K562 (cell line): Measurements from ENCODE around the gene RAB25. TPM values are rescaled to one million over a fixed set of nuclear protein-coding genes. Genes with fewer than 3 reads are reported as not detected.

Experiments
- CHD2 ChIP-seq: IDR thresholded peaks from 2 replicates; pipeline ENCODE4 v1.6.1; 2011; ENCODE audit warnings: low read depth, low read length
- DMBX1 ChIP-seq: fragments of 250-450 bp; sonication (Bioruptor Pico); IDR thresholded peaks from 2 replicates; pipeline ENCODE4 v1.8.0; 2022; ENCODE audit warnings: inconsistent platforms, mild to moderate bottlenecking, moderate library complexity, borderline replicate concordance
- ETV5 ChIP-seq: sonication (generic); formaldehyde crosslinking; IDR thresholded peaks from 2 replicates; pipeline ENCODE4 v1.4.0; 2020; ENCODE audit warnings: low read depth, mild to moderate bottlenecking, missing genetic modification reagents
- HMGN3 ChIP-seq: IDR thresholded peaks from 2 replicates; pipeline ENCODE4 v1.6.1; 2011; ENCODE audit warnings: borderline replicate concordance, low read depth, mild to moderate bottlenecking, mixed read lengths, low read length; ENCODE audit not compliant: insufficient read length; ENCODE audit errors: extremely low read depth
- ILF3 ChIP-seq: fragments of 450-650 bp; IDR thresholded peaks from 2 replicates; pipeline ENCODE4 v1.6.1; 2018; ENCODE audit warnings: antibody characterized with exemption, mild to moderate bottlenecking, moderate library complexity, borderline replicate concordance
- KDM5B ChIP-seq: fragments of 200-600 bp; sonication (generic); IDR thresholded peaks from 2 replicates; pipeline ENCODE4 v1.6.1; 2012; ENCODE audit warnings: low read depth, mild to moderate bottlenecking, moderate library complexity, low read length, control low read depth, inconsistent platforms; ENCODE audit not compliant: insufficient replicate concordance
- PHF8 ChIP-seq: fragments of 200-600 bp; sonication (generic); IDR thresholded peaks from 2 replicates; pipeline ENCODE4 v1.6.1; 2012; ENCODE audit warnings: mixed run types, mild to moderate bottlenecking, inconsistent platforms, low read length, moderate library complexity, borderline replicate concordance
- TAF1 ChIP-seq: IDR thresholded peaks from 2 replicates; pipeline ENCODE4 v1.6.1; 2011; ENCODE audit warnings: mild to moderate bottlenecking, low read length, moderate library complexity; ENCODE audit not compliant: insufficient read depth, control insufficient read depth, severe bottlenecking; ENCODE audit errors: extremely low read depth
- TCF3 ChIP-seq: sonication (generic); formaldehyde crosslinking; IDR thresholded peaks from 2 replicates; pipeline ENCODE4 v1.4.0; 2020; ENCODE audit warnings: mild to moderate bottlenecking, missing genetic modification reagents
- YY1 ChIP-seq, 3 experiments: IDR thresholded peaks; 2 replicates each; pipeline ENCODE4 v1.6.1; 2011; ENCODE audit warnings: low read length in 2 of 3, mild to moderate bottlenecking in 2 of 3, moderate library complexity in 2 of 3, borderline replicate concordance in 1 of 3, control low read depth in 1 of 3, low read depth in 1 of 3; ENCODE audit not compliant: insufficient read depth in 3 of 3, insufficient replicate concordance in 2 of 3, control insufficient read depth in 1 of 3, insufficient read length in 1 of 3; ENCODE audit errors: extremely low read depth in 1 of 3
- ZBTB7A ChIP-seq: IDR thresholded peaks from 2 replicates; pipeline ENCODE4 v1.6.1; 2011; ENCODE audit warnings: low read depth, mild to moderate bottlenecking, low read length, moderate library complexity, borderline replicate concordance; ENCODE audit not compliant: control insufficient read depth
- ZNF239 ChIP-seq: fragments of 250-450 bp; sonication (Bioruptor Pico); IDR thresholded peaks from 2 replicates; pipeline ENCODE4 v1.4.0; 2020; ENCODE audit warnings: mild to moderate bottlenecking
- ZNF764 ChIP-seq: fragments of 250-450 bp; sonication (Bioruptor Pico); IDR thresholded peaks from 2 replicates; pipeline ENCODE4 v1.4.0; 2020; ENCODE audit warnings: low read depth, mild to moderate bottlenecking, moderate library complexity
- ZNF766 ChIP-seq: fragments of 200-800 bp; sonication (Bioruptor generic); conservative IDR thresholded peaks from 2 replicates; pipeline ENCODE4 v1.6.1; 2016; ENCODE audit warnings: missing genetic modification characterization, missing compliant biosample characterization
- ZNF780A ChIP-seq: fragments of 250-450 bp; sonication (Bioruptor Pico); IDR thresholded peaks from 2 replicates; pipeline ENCODE4 v1.5.0; 2021; ENCODE audit warnings: mild to moderate bottlenecking
- polyA plus RNA-seq, 8 experiments: library from polyadenylated mRNA; depleted of rRNA in 4 of 8; stranded (reverse) in 5 of 8; unstranded in 3 of 8; fragments of >200 nt; fragmentation: Nextera tagmentation in 2 of 8; fragmentation: Illumina TruSeq in 1 of 8; extraction: Ambion mirVana in 2 of 8; extraction: Trizol in 1 of 8; gene quantifications; 2 replicates each; pipeline versions ENCODE4 v1.2.1 to v1.2.3, GENCODE V29; 2011 to 2014; ENCODE audit warnings: inconsistent platforms in 1 of 8, missing spikeins in 1 of 8
- total RNA-seq, 7 experiments: library from RNA; depleted of rRNA in 6 of 7; stranded (reverse); fragments of >200 nt in 6 of 7; fragmentation: Illumina TruSeq in 2 of 7; extraction: Trizol in 2 of 7; gene quantifications; 2 replicates each; pipeline versions ENCODE4 v1.2.1 to v1.2.3, GENCODE V29; 2011 to 2021; ENCODE audit warnings: low replicate concordance in 1 of 7
- TF ChIP-seq, protein P1 (sequence below): fragments of 450-650 bp; IDR thresholded peaks from 2 replicates; pipeline ENCODE4 v1.6.1; 2014; ENCODE audit warnings: low read depth, mild to moderate bottlenecking, moderate library complexity, borderline replicate concordance
- TF ChIP-seq, protein P2 (sequence below): fragments of 450-650 bp; IDR thresholded peaks from 2 replicates; pipeline ENCODE4 v1.7.1; 2018; ENCODE audit warnings: mild to moderate bottlenecking, low read depth; ENCODE audit not compliant: partially characterized antibody
- TF ChIP-seq, protein P3 (sequence below): IDR thresholded peaks from 2 replicates; pipeline ENCODE4 v1.6.1; 2011; ENCODE audit warnings: borderline replicate concordance, low read depth, mild to moderate bottlenecking, moderate library complexity, low read length; ENCODE audit not compliant: insufficient read depth, poor library complexity, severe bottlenecking

Gene RAB25
- total and polyA plus RNA-seq, 9 of the 15 experiments (the other 6 are each of a cell fraction or from before 2014, with no cell fraction given) = 0.10 to 0.27 (median 0.13) TPM; not detected in 6

DNA sequence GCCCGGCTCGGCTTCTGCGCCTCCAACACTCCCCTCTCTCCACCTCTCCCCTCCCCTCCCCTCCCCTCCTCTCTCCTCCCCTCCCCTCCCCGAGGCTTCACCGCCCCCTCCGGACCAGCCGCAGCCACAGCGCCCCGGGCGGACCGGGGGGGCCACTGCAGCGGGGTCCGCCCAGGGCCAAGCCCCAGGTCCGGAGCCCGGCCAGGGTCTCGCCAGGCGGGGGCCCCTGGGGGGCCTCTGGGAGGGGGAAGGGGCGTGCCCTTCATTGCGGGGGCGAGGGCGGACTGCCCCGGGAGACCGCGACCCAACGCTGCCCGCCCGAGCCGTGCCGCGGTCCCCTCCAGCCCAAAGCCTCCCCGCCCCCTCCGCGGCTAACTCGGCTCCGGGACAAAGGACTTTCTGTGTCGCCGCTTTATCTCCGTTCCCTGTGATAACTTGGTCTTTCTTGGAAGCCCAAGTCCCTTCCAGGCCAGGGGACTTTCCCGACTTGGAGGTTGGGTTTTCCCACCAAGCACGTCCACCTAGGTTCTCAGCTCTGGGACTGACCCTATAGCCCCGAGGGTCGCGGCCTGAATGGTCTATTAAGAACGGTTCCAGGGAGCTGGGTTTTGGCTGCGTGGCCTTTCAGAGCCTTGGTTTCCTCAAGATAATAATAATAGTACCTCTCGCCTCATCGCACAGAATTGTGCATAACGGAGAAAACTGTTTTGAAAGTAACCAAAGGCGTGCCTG is 7.0 kb upstream of the RAB25 start, which contains the start of gene UBQLN4 (continued):
- TF ChIP-seq ZNF766 (CRISPR knock-in tag) = no peak
- TF ChIP-seq, protein P1, sequence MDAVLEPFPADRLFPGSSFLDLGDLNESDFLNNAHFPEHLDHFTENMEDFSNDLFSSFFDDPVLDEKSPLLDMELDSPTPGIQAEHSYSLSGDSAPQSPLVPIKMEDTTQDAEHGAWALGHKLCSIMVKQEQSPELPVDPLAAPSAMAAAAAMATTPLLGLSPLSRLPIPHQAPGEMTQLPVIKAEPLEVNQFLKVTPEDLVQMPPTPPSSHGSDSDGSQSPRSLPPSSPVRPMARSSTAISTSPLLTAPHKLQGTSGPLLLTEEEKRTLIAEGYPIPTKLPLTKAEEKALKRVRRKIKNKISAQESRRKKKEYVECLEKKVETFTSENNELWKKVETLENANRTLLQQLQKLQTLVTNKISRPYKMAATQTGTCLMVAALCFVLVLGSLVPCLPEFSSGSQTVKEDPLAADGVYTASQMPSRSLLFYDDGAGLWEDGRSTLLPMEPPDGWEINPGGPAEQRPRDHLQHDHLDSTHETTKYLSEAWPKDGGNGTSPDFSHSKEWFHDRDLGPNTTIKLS = no peak
- TF ChIP-seq ILF3 = no peak
- peak; percentile 47 for TF ChIP-seq KDM5B
- TF ChIP-seq TCF3 (CRISPR knock-in tag) = no peak
- TF ChIP-seq ZBTB7A = peak; percentile 99
- TF ChIP-seq TAF1 = peak; percentile 59
- TF ChIP-seq HMGN3 = peak; percentile 61
- TF ChIP-seq ZNF764 (CRISPR knock-in tag) = 0 out of 2 replicates have a peak, but pooled peaks have one; percentile 3
- no peak for TF ChIP-seq DMBX1 (CRISPR knock-in tag)
- TF ChIP-seq ZNF780A (CRISPR knock-in tag) = no peak
- TF ChIP-seq PHF8 = peak; percentile 51; the same call in 1 of the 2 replicates
- TF ChIP-seq, protein P2, sequence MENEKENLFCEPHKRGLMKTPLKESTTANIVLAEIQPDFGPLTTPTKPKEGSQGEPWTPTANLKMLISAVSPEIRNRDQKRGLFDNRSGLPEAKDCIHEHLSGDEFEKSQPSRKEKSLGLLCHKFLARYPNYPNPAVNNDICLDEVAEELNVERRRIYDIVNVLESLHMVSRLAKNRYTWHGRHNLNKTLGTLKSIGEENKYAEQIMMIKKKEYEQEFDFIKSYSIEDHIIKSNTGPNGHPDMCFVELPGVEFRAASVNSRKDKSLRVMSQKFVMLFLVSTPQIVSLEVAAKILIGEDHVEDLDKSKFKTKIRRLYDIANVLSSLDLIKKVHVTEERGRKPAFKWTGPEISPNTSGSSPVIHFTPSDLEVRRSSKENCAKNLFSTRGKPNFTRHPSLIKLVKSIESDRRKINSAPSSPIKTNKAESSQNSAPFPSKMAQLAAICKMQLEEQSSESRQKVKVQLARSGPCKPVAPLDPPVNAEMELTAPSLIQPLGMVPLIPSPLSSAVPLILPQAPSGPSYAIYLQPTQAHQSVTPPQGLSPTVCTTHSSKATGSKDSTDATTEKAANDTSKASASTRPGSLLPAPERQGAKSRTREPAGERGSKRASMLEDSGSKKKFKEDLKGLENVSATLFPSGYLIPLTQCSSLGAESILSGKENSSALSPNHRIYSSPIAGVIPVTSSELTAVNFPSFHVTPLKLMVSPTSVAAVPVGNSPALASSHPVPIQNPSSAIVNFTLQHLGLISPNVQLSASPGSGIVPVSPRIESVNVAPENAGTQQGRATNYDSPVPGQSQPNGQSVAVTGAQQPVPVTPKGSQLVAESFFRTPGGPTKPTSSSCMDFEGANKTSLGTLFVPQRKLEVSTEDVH = no peak
- peak; percentile 35; the same call in 1 of the 2 replicates for TF ChIP-seq ETV5
- peak; percentile 34; the same call in 1 of the 2 replicates for TF ChIP-seq CHD2
- TF ChIP-seq, protein P3, sequence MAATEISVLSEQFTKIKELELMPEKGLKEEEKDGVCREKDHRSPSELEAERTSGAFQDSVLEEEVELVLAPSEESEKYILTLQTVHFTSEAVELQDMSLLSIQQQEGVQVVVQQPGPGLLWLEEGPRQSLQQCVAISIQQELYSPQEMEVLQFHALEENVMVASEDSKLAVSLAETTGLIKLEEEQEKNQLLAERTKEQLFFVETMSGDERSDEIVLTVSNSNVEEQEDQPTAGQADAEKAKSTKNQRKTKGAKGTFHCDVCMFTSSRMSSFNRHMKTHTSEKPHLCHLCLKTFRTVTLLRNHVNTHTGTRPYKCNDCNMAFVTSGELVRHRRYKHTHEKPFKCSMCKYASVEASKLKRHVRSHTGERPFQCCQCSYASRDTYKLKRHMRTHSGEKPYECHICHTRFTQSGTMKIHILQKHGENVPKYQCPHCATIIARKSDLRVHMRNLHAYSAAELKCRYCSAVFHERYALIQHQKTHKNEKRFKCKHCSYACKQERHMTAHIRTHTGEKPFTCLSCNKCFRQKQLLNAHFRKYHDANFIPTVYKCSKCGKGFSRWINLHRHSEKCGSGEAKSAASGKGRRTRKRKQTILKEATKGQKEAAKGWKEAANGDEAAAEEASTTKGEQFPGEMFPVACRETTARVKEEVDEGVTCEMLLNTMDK = peak; percentile 45
- peak in 1 of 3 experiments; percentile 5 for TF ChIP-seq YY1 (IDR thresholded peaks at IDR 0.05; ENCODE audit: borderline replicate concordance in 1 of 3, control insufficient read depth in 1 of 3, extremely low read depth in 1 of 3, insufficient read depth in 3 of 3, insufficient read length in 1 of 3, insufficient replicate concordance in 2 of 3, low read depth in 1 of 3, low read length in 2 of 3)
- TF ChIP-seq ZNF239 (CRISPR knock-in tag) = 0 out of 2 replicates have a peak, but pooled peaks have one; percentile 12
